NCI-H2029 treated with DMSO at 0.1 percent for 48 hours (cell line): ENCODE data around the gene SPNS2.
"Not testable (repeated sequence)": the region's sequence is repeated elsewhere in the genome, so short reads cannot be mapped to it uniquely, and the experiment has no call there.

Experiments used
- DNase-seq: peaks from one replicate; lab custom pipeline; 2025; lab: John Stamatoyannopoulos, UW

Gene SPNS2

GRCh38 chr17:4572131-4572530 is 73.5 kb downstream of the SPNS2 start:
- no peak for DNase-seq

- no peak for DNase-seq
Measured at GRCh38 chr17:4573115-4573514, 74.4 kb downstream of the SPNS2 start.

- DNase-seq = no peak
Measured at GRCh38 chr17:4573669-4574068, 75.0 kb downstream of the SPNS2 start.

- no peak for DNase-seq
Measured at GRCh38 chr17:4574448-4575045, 75.9 kb downstream of the SPNS2 start.

GRCh38 chr17:4576161-4576558 is 77.5 kb downstream of the SPNS2 start:
- DNase-seq = no peak

- no peak for DNase-seq
Measured at GRCh38 chr17:4576729-4577322, 78.1 kb downstream of the SPNS2 start.

- DNase-seq = no peak
Measured at GRCh38 chr17:4577386-4577993, 78.8 kb downstream of the SPNS2 start.

GRCh38 chr17:4578349-4578748 is 79.7 kb downstream of the SPNS2 start:
- not testable (repeated sequence) for DNase-seq

- no peak for DNase-seq
Measured at GRCh38 chr17:4579678-4580077, 81.0 kb downstream of the SPNS2 start.

GRCh38 chr17:4580291-4580690 is 81.6 kb downstream of the SPNS2 start:
- DNase-seq = no peak

- no peak for DNase-seq
Measured at GRCh38 chr17:4582101-4582501, 83.4 kb downstream of the SPNS2 start.

GRCh38 chr17:4582691-4583090 is 84.0 kb downstream of the SPNS2 start:
- no peak for DNase-seq

GRCh38 chr17:4583206-4583605 is 84.5 kb downstream of the SPNS2 start:
- no peak for DNase-seq

- DNase-seq = no peak
Measured at GRCh38 chr17:4583782-4584100, 85.1 kb downstream of the SPNS2 start.

- no peak for DNase-seq
Measured at GRCh38 chr17:4584101-4584916, 85.6 kb downstream of the SPNS2 start, which contains the start of gene SMTNL2. SMTNL2 (plus strand) TSS chr17:4584529; CDS start chr17:4584606, 77 bp downstream.

GRCh38 chr17:4584917-4585637 is 86.4 kb downstream of the SPNS2 start:
- DNase-seq = no peak

GRCh38 chr17:4585638-4585994 is 86.9 kb downstream of the SPNS2 start:
- no peak for DNase-seq

GRCh38 chr17:4586043-4586442 is 87.4 kb downstream of the SPNS2 start:
- no peak for DNase-seq

GRCh38 chr17:4587195-4587594 is 88.5 kb downstream of the SPNS2 start:
- DNase-seq = no peak

GRCh38 chr17:4587803-4588202 is 89.1 kb downstream of the SPNS2 start:
- DNase-seq = no peak

GRCh38 chr17:4588391-4588790 is 89.7 kb downstream of the SPNS2 start:
- DNase-seq = no peak
